Trophoblast cell (in vitro differentiated cells and primary cell): ENCODE measurements around the gene CTIF.

Experiments used
- DNase-seq, 2 donors: peaks; one replicate each; pipeline ENCODE4 v3.0.0-alpha.2; 2016
- H2AFZ ChIP-seq: 2 replicates; pipeline ENCODE4 v1.6.1; 2013; ENCODE audit warnings: low read length, moderate library complexity, mild to moderate bottlenecking; ENCODE audit not compliant: insufficient read depth, poor library complexity
- H2AK5ac ChIP-seq: 2 replicates; pipeline ENCODE4 v1.6.1; 2013; ENCODE audit warnings: mild to moderate bottlenecking, low read length
- H2BK120ac ChIP-seq: 2 replicates; pipeline ENCODE4 v1.6.1; 2013; ENCODE audit warnings: low read length, mild to moderate bottlenecking, moderate library complexity; ENCODE audit not compliant: insufficient read depth, poor library complexity
- H2BK12ac ChIP-seq: 2 replicates; pipeline ENCODE4 v1.6.1; 2013; ENCODE audit warnings: mild to moderate bottlenecking, low read length, moderate library complexity
- H2BK5ac ChIP-seq: 2 replicates; pipeline ENCODE4 v1.6.1; 2013; ENCODE audit warnings: low read length, low read depth, moderate library complexity, mild to moderate bottlenecking; ENCODE audit not compliant: poor library complexity
- H3K14ac ChIP-seq: 2 replicates; pipeline ENCODE4 v1.6.1; 2013; ENCODE audit warnings: mild to moderate bottlenecking, low read length
- H3K18ac ChIP-seq: 2 replicates; pipeline ENCODE4 v1.6.1; 2013; ENCODE audit warnings: mild to moderate bottlenecking, low read length
- H3K23ac ChIP-seq: 2 replicates; pipeline ENCODE4 v1.6.1; 2013; ENCODE audit warnings: low read length
- H3K27ac ChIP-seq: 2 replicates; pipeline ENCODE4 v1.5.1; 2013; ENCODE audit warnings: low read depth, mild to moderate bottlenecking, inconsistent platforms, low read length, moderate library complexity
- H3K27me3 ChIP-seq: 2 replicates; pipeline ENCODE4 v1.6.1; 2013; ENCODE audit warnings: inconsistent platforms, mild to moderate bottlenecking, low read length, moderate library complexity; ENCODE audit not compliant: insufficient read depth
- H3K36me3 ChIP-seq, 2 experiments: 1 replicate in 1 of 2; 2 replicates in 1 of 2; pipeline ENCODE4 v1.6.1; 2013; ENCODE audit warnings: low read length in 2 of 2, mild to moderate bottlenecking in 2 of 2, moderate library complexity in 1 of 2; ENCODE audit not compliant: insufficient read depth in 2 of 2, control insufficient read depth in 1 of 2
- H3K4ac ChIP-seq: 2 replicates; pipeline ENCODE4 v1.6.1; 2013; ENCODE audit warnings: low read depth, mild to moderate bottlenecking, low read length, moderate library complexity
- H3K4me1 ChIP-seq, 2 experiments: 1 replicate in 1 of 2; 2 replicates in 1 of 2; pipeline ENCODE4 v1.6.1; 2013; ENCODE audit warnings: low read length in 2 of 2, mild to moderate bottlenecking in 2 of 2, moderate library complexity in 1 of 2; ENCODE audit not compliant: insufficient read depth in 2 of 2, control insufficient read depth in 1 of 2
- H3K4me2 ChIP-seq: 2 replicates; pipeline ENCODE4 v1.6.1; 2013; ENCODE audit warnings: inconsistent platforms, mild to moderate bottlenecking, low read length, moderate library complexity
- H3K4me3 ChIP-seq: 2 replicates; pipeline ENCODE4 v1.5.1; 2013; ENCODE audit warnings: mild to moderate bottlenecking, low read depth, low read length, inconsistent platforms
- H3K79me1 ChIP-seq: one replicate; pipeline ENCODE4 v1.6.1; 2013; ENCODE audit warnings: low read length
- H3K79me2 ChIP-seq: 2 replicates; pipeline ENCODE4 v1.6.1; 2013; ENCODE audit warnings: low read length, mild to moderate bottlenecking; ENCODE audit not compliant: control insufficient read depth, insufficient read depth, poor library complexity
- H3K9ac ChIP-seq: 2 replicates; pipeline ENCODE4 v1.6.1; 2013; ENCODE audit warnings: mild to moderate bottlenecking, low read length
- H3K9me3 ChIP-seq: 2 replicates; pipeline ENCODE4 v1.6.1; 2013; ENCODE audit warnings: low read depth, mild to moderate bottlenecking, control low read depth, inconsistent platforms, low read length; ENCODE audit not compliant: insufficient read depth
- H4K12ac ChIP-seq: 2 replicates; pipeline ENCODE4 v1.6.1; 2013; ENCODE audit warnings: low read depth, mild to moderate bottlenecking, low read length, moderate library complexity
- H4K8ac ChIP-seq: 2 replicates; pipeline ENCODE4 v1.6.1; 2013; ENCODE audit warnings: low read depth, mild to moderate bottlenecking, low read length, moderate library complexity
- H4K91ac ChIP-seq: one replicate; pipeline ENCODE4 v1.6.1; 2013; ENCODE audit warnings: low read depth, mild to moderate bottlenecking, low read length, moderate library complexity
- WGBS: extraction: QIAGEN DNeasy Blood & Tissue Kit; methylation state at CpG from one replicate; pipeline ENCODE4 v1.1.7; 2013; ENCODE audit warnings: missing lambda C conversion rate; ENCODE audit not compliant: insufficient read length, insufficient coverage; ENCODE audit errors: extremely low coverage; 5-methylcytosine and 5-hydroxymethylcytosine counted together

Gene CTIF

GRCh38 chr18:48720655-48721025 is 181.8 kb downstream of the CTIF start:
- H3K4me1 ChIP-seq: peaks cover 5 to 8% of the 10 kb centered on the region in 2 experiments
- no peak overlapping the region for H3K4ac ChIP-seq
- peaks cover 8 to 9% of the 10 kb centered on the region in 2 experiments for H3K36me3 ChIP-seq
- H3K14ac ChIP-seq: no peak overlapping the region
- DNase-seq: no peak
- H2AK5ac ChIP-seq: no peak overlapping the region
- no peak overlapping the region for H4K8ac ChIP-seq
- H2BK5ac ChIP-seq: no peak overlapping the region
- H3K79me2 ChIP-seq: no peaks in the 10 kb centered on the region
- H2AFZ ChIP-seq: no peak overlapping the region
- peaks cover 3% of the 10 kb centered on the region for H3K9me3 ChIP-seq
- no peak overlapping the region for H3K27ac ChIP-seq
- no peak overlapping the region for H2BK120ac ChIP-seq
- H3K79me1 ChIP-seq: no peaks in the 10 kb centered on the region
- no peak overlapping the region for H4K12ac ChIP-seq
- H3K18ac ChIP-seq: no peak overlapping the region
- no peaks in the 10 kb centered on the region for H3K27me3 ChIP-seq
- no peak overlapping the region for H3K23ac ChIP-seq
- H2BK12ac ChIP-seq: no peak overlapping the region
- no CpG with 5 or more reads among the region's 6 CpGs for WGBS
- no peak overlapping the region for H4K91ac ChIP-seq
- H3K4me2 ChIP-seq: no peak overlapping the region
- H3K4me3 ChIP-seq: no peak overlapping the region
- no peak overlapping the region for H3K9ac ChIP-seq

GRCh38 chr18:48721312-48721711 is 182.5 kb downstream of the CTIF start:
- Histone ChIP-seq H3K4me3 (no peak overlapping the region), H3K79me2 (no peaks in the 10 kb centered on the region)
- no CpG with 5 or more reads among the region's 8 CpGs for WGBS

GRCh38 chr18:48723016-48723415 is 184.2 kb downstream of the CTIF start:
- no CpG with 5 or more reads among the region's 5 CpGs for WGBS
- DNase-seq: no peak

More at GRCh38 chr18:48721312-48721711, 182.5 kb downstream of the CTIF start:
- Histone ChIP-seq H3K9me3 (peaks cover 4% of the 10 kb centered on the region), H2BK5ac (no peak overlapping the region), H3K4ac (no peak overlapping the region), H3K27me3 (no peaks in the 10 kb centered on the region), H4K91ac (no peak overlapping the region), H3K18ac (no peak overlapping the region), H3K4me2 (no peak overlapping the region), H3K9ac (no peak overlapping the region), H2AK5ac (peak overlapping the region; percentile 38), H3K36me3 (peaks cover 8 to 9% of the 10 kb centered on the region in 2 experiments), H3K23ac (no peak overlapping the region), H3K4me1 (peaks cover 5 to 8% of the 10 kb centered on the region in 2 experiments), H3K79me1 (peaks cover under 1% of the 10 kb centered on the region), H2BK12ac (no peak overlapping the region), H2BK120ac (no peak overlapping the region), H3K27ac (no peak overlapping the region), H4K8ac (no peak overlapping the region), H3K14ac (no peak overlapping the region), H2AFZ (no peak overlapping the region), H4K12ac (no peak overlapping the region)
- DNase-seq: no peak

GRCh38 chr18:48723837-48724236 is 185.0 kb downstream of the CTIF start:
- WGBS: no CpG with 5 or more reads among the region's 2 CpGs
- H3K4me3 ChIP-seq: no peak overlapping the region
- H3K18ac ChIP-seq: no peak overlapping the region
- H3K27ac ChIP-seq: no peak overlapping the region
- no peak overlapping the region for H3K4ac ChIP-seq
- no peak for DNase-seq
- H2BK12ac ChIP-seq: no peak overlapping the region
- H3K14ac ChIP-seq: no peak overlapping the region
- H3K9ac ChIP-seq: no peak overlapping the region
- H3K23ac ChIP-seq: no peak overlapping the region
- H3K79me2 ChIP-seq: no peaks in the 10 kb centered on the region
- H3K79me1 ChIP-seq: peaks cover 10% of the 10 kb centered on the region
- H3K36me3 ChIP-seq: peaks cover 6% of the 10 kb centered on the region in 2 experiments
- peaks cover 4% of the 10 kb centered on the region for H3K9me3 ChIP-seq
- H2AFZ ChIP-seq: no peak overlapping the region
- no peaks in the 10 kb centered on the region for H3K27me3 ChIP-seq
- H2BK120ac ChIP-seq: no peak overlapping the region
- H2AK5ac ChIP-seq: no peak overlapping the region
- no peak overlapping the region for H4K8ac ChIP-seq
- H4K12ac ChIP-seq: no peak overlapping the region
- H2BK5ac ChIP-seq: no peak overlapping the region
- peaks cover 16 to 19% of the 10 kb centered on the region in 2 experiments for H3K4me1 ChIP-seq
- H3K4me2 ChIP-seq: no peak overlapping the region
- no peak overlapping the region for H4K91ac ChIP-seq

More at GRCh38 chr18:48723016-48723415, 184.2 kb downstream of the CTIF start:
- H3K79me2 ChIP-seq: no peaks in the 10 kb centered on the region
- no peak overlapping the region for H3K18ac ChIP-seq
- H3K9ac ChIP-seq: no peak overlapping the region
- H3K27me3 ChIP-seq: no peaks in the 10 kb centered on the region
- H3K9me3 ChIP-seq: peaks cover 4% of the 10 kb centered on the region
- peaks cover 8 to 9% of the 10 kb centered on the region in 2 experiments for H3K36me3 ChIP-seq
- no peak overlapping the region for H4K12ac ChIP-seq
- H2BK12ac ChIP-seq: no peak overlapping the region
- H4K8ac ChIP-seq: no peak overlapping the region
- H4K91ac ChIP-seq: no peak overlapping the region
- H2BK5ac ChIP-seq: no peak overlapping the region
- no peak overlapping the region for H3K23ac ChIP-seq
- H2AFZ ChIP-seq: no peak overlapping the region
- no peak overlapping the region for H2AK5ac ChIP-seq
- H3K4ac ChIP-seq: no peak overlapping the region
- no peak overlapping the region for H3K4me2 ChIP-seq
- H3K4me1 ChIP-seq: peaks cover 11 to 13% of the 10 kb centered on the region in 2 experiments
- no peak overlapping the region for H3K14ac ChIP-seq
- no peak overlapping the region for H3K27ac ChIP-seq
- H3K4me3 ChIP-seq: no peak overlapping the region
- peaks cover 5% of the 10 kb centered on the region for H3K79me1 ChIP-seq
- no peak overlapping the region for H2BK120ac ChIP-seq
